ENCODE measurements around the gene DOCK7.

Gene DOCK7

GRCh38 chr1:62508187-62508758 lies 179.9 kb downstream of the DOCK7 start:
- peak; percentile 24 for DNase-seq (ENCODE audit: low read depth)
- in situ Hi-C loops (cut with HindIII; ENCODE audit: low sequenced_read_pairs): no loop called here
- TF ChIP-seq CTCF (IDR thresholded peaks at IDR 0.05; ENCODE audit: low read depth, low read length, missing control alignments): peak; percentile 54
- H3K4me3 ChIP-seq (ENCODE audit: low read depth, low read length): no peak overlapping the region

GRCh38 chr1:62500210-62500609 lies 188.0 kb downstream of the DOCK7 start:
- no peak overlapping the region for H3K4me3 ChIP-seq (ENCODE audit: low read depth, low read length)
- no peak for DNase-seq (ENCODE audit: low read depth)
- no peak for TF ChIP-seq CTCF (IDR thresholded peaks at IDR 0.05; ENCODE audit: low read depth, low read length, missing control alignments)
- in situ Hi-C loops (cut with HindIII; ENCODE audit: low sequenced_read_pairs): no loop called here

- in situ Hi-C loops (cut with HindIII; ENCODE audit: low sequenced_read_pairs): no loop called here
- no peak overlapping the region for H3K4me3 ChIP-seq (ENCODE audit: low read depth, low read length)
- TF ChIP-seq CTCF (IDR thresholded peaks at IDR 0.05; ENCODE audit: low read depth, low read length, missing control alignments): no peak
- no peak for DNase-seq (ENCODE audit: low read depth)
These were observed 194.0 kb downstream of the DOCK7 start for GRCh38 chr1:62494137-62494536.

- H3K4me3 ChIP-seq (ENCODE audit: low read depth, low read length): no peak overlapping the region
- no peak for DNase-seq (ENCODE audit: low read depth)
- no peak for TF ChIP-seq CTCF (IDR thresholded peaks at IDR 0.05; ENCODE audit: low read depth, low read length, missing control alignments)
- in situ Hi-C loops (cut with HindIII; ENCODE audit: low sequenced_read_pairs): no loop called here
These were observed 194.5 kb downstream of the DOCK7 start for GRCh38 chr1:62493656-62494055.

- no peak overlapping the region for H3K4me3 ChIP-seq (ENCODE audit: low read depth, low read length)
- in situ Hi-C loops (cut with HindIII; ENCODE audit: low sequenced_read_pairs): no loop called here
- DNase-seq (ENCODE audit: low read depth): no peak
- TF ChIP-seq CTCF (IDR thresholded peaks at IDR 0.05; ENCODE audit: low read depth, low read length, missing control alignments): no peak
These were observed 195.7 kb downstream of the DOCK7 start for GRCh38 chr1:62492521-62492920.

GRCh38 chr1:62487956-62488355 lies 200.2 kb downstream of the DOCK7 start:
- H3K4me3 ChIP-seq (ENCODE audit: low read depth, low read length): no peak overlapping the region
- in situ Hi-C loops (cut with HindIII; ENCODE audit: low sequenced_read_pairs): no loop called here
- no peak for TF ChIP-seq CTCF (IDR thresholded peaks at IDR 0.05; ENCODE audit: low read depth, low read length, missing control alignments)
- DNase-seq (ENCODE audit: low read depth): no peak
